ENCODE data around the gene ANGPTL2.
"Not testable (repeated sequence)": the region's sequence is repeated elsewhere in the genome, so short reads cannot be mapped to it uniquely, and the experiment has no call there.

ANGPTL2 gene

GRCh38 chr9:127155314-127155960, 33.0 kb upstream of the ANGPTL2 start:
- DNase-seq (ENCODE audit: low read depth in 2 of 2) = no peak

DNA sequence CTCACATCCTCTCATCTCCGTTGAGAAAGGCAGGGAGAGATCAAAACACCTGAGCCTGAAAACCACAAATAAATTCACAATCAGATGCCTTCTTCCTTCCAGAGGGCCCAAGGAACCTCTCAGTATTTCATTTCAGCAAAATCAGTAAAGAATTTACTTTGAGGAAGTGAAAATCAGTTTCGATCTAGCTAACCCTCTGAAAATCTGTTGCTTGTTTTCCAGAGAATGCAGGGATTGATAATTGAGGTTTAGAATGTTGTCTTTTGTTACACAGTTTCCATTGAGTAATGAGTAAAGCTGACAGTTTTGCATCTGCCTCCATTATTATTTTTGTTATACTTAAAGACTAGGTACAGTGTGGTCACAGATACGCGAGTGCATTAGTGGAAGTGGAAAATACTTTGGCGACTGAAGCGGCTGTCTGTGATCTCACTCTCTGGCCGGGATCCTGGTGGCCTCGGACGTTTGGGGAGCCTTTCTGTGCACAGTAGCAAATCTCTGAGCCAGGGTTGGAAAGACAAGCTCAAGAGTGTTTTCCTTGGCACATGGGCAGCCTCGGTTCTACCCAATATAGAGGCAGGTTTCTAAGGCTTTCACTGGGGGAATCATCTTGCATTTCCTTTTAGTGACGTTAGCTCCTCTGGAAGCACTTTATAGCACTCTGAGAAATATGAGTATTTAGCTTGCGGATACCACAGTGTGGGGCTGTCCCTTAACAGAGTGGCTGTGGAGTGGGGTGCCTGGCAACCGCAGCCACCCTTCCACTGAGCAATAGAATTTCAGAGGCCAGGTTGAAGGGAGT, 32.2 kb upstream of the ANGPTL2 start:
- no peak for DNase-seq (ENCODE audit: low read depth in 2 of 2)

- DNase-seq (ENCODE audit: low read depth in 2 of 2) = no peak
Observed at GRCh38 chr9:127154003-127154389, 31.6 kb upstream of the ANGPTL2 start.

DNA sequence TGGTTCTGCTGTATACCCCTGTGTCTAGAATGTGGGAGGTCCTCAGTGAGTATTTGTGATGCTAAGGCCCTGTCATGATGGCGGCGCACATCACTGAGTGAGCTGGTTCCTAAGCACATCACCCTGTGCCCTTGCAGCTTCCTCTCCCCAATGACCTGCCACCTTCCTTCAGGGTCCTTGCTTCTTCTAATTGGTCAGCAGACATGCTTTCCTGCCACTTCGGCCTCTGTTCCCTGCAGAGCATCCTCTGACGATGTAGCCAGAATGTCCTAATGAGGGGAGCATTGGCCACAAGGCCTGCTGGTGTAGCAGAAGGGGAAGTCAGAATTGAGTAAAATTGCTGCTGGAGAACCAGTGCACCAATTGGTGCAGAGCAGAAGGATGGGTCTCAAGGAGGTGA, 31.1 kb upstream of the ANGPTL2 start:
- no peak for DNase-seq (ENCODE audit: low read depth in 2 of 2)

- no peak for DNase-seq (ENCODE audit: low read depth in 2 of 2)
Observed at GRCh38 chr9:127149463-127150390, 27.3 kb upstream of the ANGPTL2 start.

DNA sequence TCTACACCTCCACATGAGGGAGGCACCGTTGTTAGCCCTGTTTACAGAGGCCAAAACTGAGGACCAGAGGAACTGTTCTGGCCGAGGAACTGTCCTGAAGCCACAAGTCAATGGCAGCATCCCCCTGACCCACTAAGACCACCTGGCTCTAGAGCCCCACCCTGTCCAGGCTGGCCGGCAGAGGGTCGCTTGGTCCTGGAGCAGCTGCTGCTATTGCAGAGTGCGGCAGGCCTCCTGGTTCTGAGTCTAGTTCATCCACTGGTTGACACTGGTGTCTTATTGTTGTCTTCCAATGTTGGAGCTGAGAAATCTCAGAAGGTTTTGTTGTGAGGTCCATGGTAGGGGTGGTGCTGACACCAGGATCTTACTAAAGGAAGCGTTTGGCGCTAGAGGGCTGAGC, 26.6 kb upstream of the ANGPTL2 start:
- no peak for DNase-seq (ENCODE audit: low read depth in 2 of 2)

- DNase-seq (ENCODE audit: low read depth in 2 of 2) = no peak
Observed at GRCh38 chr9:127148014-127148413, 25.6 kb upstream of the ANGPTL2 start.

DNA sequence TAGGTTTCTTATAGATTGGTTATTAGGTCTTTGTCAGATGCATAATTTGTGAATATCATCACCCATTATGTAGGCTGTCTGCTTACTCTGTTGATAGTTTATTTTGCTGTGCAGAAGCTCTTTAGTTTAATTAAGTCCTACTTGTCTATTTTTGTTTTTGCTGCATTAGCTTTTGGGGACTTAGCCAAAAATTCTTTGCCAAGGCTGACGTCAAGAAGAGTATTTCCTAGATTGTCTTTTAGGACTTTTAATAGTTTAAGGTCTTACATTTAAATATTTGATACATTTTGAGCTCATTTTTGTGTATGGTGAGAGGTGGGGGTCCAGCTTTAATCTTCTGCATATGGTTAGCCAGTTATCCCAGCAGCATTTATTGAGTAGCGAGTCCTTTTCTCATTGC, 24.8 kb upstream of the ANGPTL2 start:
- no peak for DNase-seq (ENCODE audit: low read depth in 2 of 2)

DNA sequence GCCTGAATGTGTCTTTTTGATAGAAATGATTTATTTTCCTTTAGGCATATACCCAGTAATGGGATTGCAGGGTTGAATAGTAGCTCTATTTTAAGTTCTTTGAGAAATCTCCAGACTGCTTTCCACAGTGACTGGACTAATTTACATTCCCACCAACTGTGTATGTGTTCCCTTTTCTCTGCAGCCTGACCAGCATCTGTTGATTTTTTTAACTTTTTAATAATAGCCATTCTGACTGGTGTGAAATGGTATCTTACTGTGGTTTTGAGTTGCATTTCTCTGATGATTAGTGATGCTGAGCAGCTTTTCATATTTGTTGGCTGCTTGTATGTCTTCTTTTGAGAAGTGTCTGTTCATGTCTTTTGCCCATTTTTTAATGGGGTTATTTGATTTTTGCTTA, 24.4 kb upstream of the ANGPTL2 start:
- DNase-seq (ENCODE audit: low read depth in 2 of 2) = not testable (repeated sequence)

DNA sequence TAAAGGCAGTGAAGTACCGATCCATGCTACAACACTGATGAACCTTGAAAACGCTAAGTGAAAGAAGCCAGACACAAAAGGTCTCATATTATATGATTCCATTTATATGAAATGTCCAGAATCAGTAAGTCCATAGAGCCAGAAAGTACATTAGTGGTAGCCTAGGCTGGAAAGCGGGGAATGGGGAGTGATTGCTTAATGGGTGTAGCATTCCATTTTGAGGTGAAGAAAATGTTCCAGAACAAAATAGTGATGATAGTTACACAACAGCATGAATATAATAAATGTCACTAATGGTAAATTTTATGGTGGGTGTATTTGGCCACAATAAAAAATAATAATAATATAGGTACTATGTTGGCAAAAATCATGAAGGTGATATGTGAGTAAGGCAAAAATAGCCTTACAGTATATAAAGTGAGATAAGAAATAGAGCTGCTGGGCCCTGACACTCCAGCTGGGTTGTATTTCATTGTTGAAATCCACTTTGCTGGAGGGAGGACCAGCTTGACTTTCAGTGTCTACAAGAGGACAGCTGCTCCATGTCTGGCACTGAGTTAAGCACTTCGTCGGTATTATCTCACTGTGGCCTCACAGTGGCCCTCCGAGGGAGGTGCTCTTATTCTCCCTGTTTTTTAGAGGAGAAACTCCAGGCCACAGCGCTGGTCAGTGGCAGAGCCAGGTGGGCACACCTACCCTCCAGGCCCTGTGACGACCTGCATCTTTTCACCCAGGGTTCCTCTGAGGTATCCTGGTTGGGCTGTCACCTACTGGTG, 22.4 kb upstream of the ANGPTL2 start:
- DNase-seq (ENCODE audit: low read depth in 2 of 2) = no peak

DNA sequence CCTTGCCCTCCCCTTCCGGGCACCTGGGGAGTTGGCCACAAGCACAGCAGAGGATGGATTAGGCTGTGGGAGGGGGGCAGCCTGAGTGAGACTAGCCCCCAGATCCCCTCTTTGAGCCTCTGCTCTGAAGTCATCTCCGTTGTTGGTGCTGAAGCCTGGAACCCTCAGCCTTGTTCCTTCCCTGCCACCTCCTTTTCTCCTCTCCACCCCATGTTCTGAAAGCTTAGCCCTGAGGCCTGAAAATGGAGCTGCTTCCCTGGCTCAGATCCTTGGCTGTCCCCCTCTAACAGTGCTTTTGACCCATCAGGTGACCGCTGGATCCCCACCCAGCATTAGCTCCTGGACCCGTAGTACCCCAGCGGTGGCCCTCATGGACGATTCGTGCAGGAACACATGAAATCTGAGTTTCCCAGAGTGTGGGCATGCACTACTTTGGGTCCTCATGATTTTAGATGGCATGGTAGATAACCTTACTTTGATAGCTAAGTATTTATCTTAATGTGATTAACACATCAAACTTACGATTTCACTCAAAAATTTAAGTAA, 21.6 kb upstream of the ANGPTL2 start:
- no peak for DNase-seq (ENCODE audit: low read depth in 2 of 2)

DNA sequence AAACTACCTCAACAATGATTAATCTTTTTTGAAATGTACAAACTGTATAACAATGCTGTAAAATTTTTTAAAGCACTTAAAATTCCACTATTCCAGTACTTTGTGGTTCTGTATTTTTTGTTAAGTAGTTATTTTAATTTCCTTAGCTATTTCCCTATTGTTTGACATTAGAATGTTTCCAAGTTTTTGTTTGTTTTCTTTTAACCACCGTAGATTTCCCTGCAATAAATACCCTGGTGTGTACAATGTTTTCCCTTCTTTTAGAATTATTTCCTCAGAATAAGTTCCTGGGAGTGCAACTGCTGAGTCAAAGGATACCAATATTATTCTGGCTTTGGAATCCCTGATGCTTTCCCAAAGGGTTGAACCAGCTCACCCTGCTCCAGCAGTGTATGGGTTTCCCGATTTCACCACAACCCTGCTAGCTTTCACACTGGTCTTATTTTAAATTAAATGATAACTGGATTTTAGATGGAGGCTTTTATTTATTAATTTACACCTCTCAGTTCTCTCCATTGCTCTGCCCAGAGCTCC, 20.6 kb upstream of the ANGPTL2 start:
- DNase-seq (ENCODE audit: low read depth in 2 of 2) = no peak

GRCh38 chr9:127142291-127142690, 19.9 kb upstream of the ANGPTL2 start:
- no peak for DNase-seq (ENCODE audit: low read depth in 2 of 2)

- DNase-seq (ENCODE audit: low read depth in 2 of 2) = no peak
Observed at GRCh38 chr9:127140842-127141675, 18.6 kb upstream of the ANGPTL2 start.

DNA sequence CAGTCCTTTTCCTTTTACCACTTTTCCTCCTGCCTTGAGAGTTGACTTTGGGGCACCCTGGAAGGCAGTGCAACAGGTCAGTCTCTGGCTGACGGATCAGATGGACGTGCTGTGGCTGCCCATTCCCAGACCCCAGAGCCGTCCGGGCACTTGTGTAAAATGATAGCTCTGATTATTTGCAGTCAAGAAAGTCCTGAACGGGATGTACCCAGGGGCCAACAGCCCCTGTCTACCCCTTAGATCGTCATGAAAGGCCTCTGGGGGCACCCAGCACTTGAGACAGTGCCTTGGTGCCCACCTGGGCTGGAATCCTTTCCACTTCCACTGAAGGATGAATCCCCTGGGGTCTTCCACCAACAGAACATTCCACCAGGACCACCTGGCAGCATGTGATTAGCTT, 17.7 kb upstream of the ANGPTL2 start:
- DNase-seq (ENCODE audit: low read depth in 2 of 2) = no peak

GRCh38 chr9:127139775-127140174, 17.3 kb upstream of the ANGPTL2 start:
- no peak for DNase-seq (ENCODE audit: low read depth in 2 of 2)

DNA sequence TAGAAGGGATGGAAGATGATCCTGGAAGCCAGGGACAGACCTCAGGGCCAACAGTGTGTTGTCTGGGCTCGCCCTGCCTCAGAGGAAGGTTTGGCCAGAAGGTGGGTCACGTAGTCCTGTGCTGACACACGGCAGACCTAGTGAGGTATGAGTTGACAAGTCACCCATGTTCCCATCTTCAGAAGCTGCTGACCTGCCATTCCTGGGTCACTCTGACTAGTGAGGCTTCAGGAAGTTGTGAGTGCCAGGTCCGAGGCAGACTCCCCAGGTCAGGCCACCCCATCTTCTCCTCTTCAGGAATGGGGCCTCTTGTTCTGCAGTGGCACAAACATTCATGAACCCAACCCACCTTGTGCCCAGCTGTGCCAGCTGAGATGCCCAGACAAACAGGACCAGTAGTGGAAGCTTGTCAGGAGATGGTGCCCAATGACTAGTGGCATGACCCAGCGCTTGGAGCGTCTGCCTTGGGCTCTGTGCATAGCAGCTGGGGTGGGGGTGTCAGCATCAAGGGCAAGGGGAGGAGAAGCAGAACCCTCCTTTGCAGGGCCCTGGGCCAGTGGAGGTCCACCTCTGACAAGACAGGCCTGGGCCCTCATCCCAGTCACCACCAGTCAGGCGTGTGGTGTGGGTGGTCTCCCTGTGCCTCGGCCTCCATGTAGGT, 16.8 kb upstream of the ANGPTL2 start:
- DNase-seq (ENCODE audit: low read depth in 2 of 2) = no peak

DNA sequence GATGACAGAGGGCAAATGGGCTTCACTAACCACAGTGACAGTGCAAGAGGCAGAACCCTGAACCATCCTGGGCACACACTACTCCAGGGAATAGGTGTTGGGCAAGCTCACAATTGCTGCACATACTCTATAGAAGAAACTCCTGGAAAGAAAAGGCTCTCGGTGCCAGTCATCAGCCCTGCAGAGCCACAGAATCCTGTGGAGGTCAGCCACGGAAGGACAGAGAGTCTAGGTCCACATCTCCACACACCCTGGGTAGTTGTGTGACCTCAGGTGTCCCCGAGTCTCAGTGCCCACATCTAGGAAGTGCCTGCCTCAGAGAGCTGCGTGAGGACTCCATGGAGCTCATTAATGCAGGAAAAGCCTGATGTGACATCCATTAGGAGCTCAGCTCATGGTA, 16.0 kb upstream of the ANGPTL2 start:
- DNase-seq (ENCODE audit: low read depth in 2 of 2) = no peak

GRCh38 chr9:127137640-127138360, 15.4 kb upstream of the ANGPTL2 start:
- no peak for DNase-seq (ENCODE audit: low read depth in 2 of 2)
